NCI-H187 treated with DMSO at 0.1 percent for 48 hours (cell line): Measurements from ENCODE around the gene ULK2.
"Not testable (repeated sequence)": the region's sequence is repeated elsewhere in the genome, so short reads cannot be mapped to it uniquely, and the experiment has no call there.

Experiments used
- DNase-seq: peaks from one replicate; lab custom pipeline; 2025; lab: John Stamatoyannopoulos, UW

The ULK2 gene

DNA sequence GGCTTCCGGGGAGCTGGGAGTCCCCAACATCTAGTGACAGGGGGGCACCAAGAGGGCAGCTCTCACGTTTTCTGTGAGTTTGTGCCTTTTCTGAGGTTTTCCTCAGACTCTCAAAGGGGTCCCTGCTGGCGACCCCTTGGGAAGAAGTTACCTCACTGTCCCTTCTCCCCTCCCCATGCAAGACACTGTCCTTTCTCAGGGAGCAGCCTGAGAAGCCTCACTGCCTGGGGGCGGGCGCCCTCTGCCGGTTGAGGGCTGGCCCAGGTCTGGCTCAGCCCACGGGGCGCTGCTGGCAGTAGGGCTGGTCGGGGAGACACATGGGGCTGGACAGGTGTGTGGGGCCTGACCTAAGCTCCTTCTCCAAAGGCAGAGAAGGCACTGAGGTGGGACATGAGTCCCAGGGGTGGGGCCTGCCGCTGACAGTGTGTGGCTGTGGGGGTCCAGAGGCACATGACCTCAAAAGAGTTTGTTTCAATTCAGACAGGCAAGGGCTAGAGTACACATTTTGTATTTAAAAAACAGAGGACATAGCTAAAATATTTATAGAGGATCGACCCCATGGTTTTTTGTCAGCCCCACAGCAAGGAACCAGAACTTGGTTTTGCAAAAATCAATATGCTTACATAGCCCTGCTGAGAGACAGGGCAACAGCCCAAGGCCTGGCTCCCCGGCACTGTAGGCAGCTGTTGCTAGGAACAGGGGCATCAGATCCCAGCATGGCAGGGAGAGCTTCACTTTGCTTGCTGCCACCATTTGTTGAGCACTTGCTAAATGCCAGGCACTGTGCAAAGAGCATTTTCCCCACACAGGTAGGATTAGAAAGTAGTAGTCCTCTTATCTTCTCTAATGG is 101.1 kb downstream of the ULK2 start:
- no peak for DNase-seq

DNA sequence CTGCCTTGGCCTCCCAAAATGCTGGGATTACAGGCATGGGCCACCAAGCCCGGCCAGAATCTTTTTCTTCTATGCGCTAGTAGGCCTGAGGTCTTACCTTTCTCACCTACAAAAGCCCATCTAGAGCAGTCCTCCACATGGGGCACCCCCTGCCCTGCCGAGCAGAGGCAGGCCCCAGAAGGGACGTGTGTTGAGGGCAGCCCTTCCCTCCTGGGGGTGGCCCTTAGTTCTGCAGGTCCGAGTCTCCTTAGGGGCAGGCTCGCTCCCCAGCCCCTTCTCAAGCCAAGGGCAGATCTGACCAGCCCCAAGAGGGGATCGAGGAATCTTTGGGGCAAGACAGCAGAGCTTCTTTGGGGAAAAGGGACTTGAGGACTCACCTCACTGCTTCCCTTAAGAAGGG is 101.7 kb downstream of the ULK2 start:
- DNase-seq: no peak

DNA sequence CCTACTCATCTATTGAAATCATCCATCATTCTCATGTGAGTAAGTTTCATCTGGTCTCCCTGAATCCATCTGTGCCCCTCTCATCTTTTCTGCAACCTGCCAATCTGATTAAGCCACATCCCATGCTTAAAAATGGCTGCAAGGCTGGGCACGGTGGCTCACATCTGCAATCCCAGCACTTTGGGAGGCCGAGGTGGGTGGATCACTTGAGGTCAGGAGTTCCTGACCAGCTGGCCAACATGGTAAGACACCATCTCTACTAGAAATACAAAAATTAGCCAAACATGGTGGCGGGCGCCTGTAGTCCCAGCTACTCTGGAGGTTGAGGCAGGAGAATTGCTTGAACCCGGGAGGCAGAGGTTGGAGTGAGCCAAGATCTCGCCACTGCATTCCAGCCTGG is 103.7 kb downstream of the ULK2 start:
- DNase-seq: not testable (repeated sequence)

DNA sequence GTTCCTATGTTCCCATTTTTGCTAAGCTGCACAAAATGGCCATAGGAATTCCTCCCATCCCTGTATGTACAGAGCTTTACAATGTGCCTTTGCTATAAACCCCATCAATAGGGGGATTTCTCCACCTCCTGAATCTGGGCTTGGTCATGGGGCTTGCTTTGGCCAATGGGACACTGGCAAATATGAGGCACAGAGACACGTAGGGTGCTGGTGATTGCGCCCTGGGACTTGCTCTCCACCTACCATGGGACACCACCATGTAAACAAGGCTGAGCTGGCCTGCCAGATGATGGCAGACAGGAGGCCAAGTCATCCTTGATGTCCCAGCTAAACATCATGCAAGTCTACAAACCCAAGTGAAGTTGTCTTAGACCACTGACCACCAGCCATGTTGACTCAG is 104.3 kb downstream of the ULK2 start:
- no peak for DNase-seq

DNA sequence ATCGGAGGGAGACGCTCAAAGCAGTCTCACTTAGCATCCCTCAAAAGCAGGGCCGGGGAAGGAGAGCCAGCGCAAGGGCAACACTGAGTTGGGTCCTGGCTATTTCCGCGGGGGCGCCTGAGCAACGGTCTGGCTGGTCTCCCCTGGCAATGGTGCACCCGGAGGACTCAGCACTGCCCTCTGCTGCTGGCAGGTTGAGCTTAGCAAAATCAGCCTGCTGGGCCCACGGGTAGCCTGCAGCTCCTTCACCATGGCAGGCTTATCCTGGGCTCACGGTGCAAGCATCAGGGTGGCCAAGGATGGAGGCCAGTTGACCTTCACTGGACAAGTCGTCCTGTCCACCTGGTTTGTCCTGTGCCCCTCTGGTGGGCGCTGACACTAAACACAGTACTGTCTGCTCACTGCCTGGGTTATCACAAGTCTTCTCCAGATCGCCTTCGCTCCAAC is 105.2 kb downstream of the ULK2 start:
- DNase-seq: no peak

DNA sequence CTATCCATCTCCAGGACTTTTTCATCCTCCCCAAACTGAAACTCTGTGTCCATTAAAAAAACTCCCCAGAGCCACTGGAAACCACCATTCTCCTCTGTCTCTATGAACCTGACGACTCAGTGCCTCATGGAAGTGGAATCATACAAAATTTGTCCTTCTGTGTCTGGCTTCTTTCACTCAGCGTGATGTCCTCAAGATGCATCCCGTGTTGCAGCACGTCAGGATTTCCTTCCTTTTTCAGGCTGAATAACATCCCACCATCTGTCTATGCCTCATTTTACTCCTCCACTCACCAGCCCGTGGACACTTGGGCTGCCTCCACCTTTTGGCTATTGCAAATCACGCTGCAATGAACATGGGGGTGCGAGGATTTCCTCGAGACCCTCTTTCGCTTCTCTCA is 107.0 kb downstream of the ULK2 start:
- DNase-seq: no peak

DNA sequence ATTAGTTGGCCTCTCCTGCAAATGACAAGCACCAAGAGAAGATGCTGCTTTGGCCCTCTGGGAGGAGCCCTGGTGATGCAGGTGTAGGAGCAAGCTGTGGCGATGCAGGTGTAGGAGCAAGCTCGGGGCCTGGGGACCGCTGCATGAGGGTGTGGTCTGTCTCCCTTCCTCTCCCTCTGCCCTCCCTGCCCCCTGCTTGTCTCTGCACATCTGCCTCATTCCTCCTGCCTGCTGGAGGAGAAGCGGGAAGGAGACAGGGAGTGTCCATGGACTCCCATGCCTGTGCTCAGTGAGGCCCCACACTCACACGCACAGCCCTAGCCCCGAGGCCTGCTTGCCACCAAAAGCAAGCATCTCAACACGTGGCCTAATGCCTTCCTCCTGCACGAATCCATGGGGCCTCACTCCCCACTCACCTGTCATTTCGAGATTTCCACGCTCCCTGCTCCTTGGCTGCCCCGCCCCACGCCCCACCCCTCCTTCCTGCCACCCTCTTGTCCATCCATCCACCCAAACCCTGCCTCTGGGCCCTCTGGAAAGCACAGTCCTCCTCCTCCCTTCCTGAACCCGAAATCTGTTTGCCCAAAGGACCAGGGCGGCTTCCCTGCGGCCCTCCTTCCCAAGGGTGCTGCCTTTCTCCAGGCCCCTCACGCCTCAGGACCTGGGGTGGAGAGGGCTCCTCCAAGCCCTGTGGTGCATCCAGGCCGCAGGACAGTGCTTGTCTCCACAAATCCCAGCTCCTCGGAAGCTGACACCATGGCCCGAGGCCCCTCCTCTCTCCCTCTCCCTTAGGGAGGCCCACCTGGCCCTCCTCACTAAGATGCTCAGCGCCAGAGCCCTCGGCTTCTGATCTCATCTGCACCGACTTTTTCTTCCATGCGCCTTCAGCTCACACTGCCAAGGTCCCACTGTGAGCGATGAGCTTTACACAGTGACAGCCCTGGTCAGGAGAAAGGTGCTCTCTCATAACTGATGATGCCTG is 107.9 kb downstream of the ULK2 start:
- DNase-seq: no peak

DNA sequence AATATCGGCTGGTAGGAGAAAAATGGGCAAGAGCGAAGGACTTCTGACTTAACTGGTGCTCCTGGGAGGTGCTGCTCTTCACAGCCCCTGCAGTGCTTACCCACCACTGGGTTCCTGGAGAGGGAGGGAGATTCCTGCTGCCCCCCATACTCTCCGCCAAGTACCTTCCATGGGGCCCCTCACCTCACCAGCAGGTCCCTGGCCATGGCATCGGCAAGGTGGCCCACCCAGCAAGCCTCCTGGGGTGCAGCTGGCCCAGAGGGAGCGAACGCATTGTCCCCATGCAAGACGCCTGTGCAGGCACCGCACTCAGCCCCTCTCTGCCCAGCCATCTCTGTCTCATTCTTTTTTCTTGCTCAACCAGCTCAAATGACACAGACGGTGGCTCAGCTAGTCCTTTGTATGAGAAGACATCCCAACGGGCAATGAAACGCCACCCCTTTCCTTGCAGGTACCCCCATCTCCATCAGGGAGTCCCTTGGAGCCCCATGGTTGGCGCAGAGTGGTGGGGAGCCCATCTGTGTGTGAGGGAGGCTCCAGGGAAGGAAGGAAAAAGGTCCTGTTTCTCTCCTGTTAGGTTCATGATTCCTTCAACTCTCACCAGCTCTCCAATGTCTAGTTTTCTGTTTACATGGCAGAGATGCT is 110.1 kb downstream of the ULK2 start:
- DNase-seq: no peak

DNA sequence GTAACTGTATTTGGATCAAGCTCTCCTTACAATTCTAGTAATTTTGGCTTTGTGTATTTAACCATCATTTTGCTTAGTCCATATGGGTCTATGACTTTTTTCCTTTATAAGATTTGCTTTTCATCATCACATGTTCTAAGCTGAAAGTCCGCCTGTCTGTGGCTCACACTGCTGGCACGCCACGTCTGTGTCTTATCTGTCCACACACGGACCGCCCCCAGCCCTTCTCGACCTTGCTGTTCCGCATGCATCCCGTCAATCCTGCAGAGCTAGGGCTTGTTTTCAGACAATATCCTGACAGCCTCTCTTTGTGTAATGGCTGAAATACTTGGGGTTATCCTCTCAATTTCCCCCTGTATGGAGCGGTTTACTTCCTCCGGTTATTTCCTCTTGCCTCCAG is 111.2 kb downstream of the ULK2 start:
- DNase-seq: no peak

DNA sequence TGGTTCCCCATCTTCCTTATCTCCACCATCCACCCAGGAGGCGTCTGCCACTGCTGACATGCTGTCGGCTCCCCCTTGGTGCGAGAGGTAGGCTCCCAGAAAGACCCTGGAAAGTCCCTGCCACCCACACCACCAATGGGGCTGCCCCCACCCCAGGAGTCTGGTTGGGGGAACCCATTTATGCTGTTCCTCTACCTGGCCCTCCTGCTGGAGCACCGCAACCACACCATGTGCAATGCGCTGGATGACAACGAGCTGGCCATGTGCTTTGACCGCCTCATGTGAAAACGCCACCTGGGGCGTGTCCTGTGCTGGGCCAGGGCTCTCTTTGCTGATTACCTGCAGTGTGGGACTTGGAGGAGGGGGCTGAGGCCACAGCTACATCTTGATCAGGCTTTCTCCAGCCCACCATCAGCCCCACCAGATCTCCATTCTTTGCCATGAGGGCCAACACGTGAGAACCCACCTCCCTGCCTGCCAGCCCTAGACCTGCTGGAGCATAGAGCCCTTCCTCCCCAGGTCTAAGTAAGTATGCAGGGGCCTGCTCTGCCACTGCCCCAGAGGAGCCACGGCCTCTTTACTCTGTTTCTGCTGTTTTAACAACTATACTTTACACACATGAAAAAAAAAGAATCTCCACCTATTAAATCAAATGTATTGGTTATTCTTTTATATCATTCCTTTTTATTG is 111.8 kb downstream of the ULK2 start:
- DNase-seq: no peak

DNA sequence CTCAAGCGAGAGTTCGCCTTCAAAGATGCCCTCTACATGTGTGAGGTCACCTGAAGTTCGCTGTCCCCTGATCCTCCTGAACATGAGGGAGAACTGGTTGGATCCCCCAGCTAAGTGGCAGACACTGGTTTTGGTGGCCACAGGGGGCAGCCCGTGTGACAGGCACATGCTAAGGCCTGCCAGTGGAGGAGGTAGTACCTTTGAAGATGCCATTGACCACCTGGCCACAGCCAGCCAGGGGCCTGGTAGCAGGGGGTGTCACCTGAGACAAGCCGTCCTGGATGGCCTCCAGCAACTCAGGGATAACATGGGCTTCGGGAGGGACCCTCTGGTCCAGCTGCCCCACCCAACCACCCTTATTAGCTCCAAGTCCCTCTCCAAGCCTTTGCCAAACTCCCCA is 112.3 kb downstream of the ULK2 start:
- DNase-seq: no peak

DNA sequence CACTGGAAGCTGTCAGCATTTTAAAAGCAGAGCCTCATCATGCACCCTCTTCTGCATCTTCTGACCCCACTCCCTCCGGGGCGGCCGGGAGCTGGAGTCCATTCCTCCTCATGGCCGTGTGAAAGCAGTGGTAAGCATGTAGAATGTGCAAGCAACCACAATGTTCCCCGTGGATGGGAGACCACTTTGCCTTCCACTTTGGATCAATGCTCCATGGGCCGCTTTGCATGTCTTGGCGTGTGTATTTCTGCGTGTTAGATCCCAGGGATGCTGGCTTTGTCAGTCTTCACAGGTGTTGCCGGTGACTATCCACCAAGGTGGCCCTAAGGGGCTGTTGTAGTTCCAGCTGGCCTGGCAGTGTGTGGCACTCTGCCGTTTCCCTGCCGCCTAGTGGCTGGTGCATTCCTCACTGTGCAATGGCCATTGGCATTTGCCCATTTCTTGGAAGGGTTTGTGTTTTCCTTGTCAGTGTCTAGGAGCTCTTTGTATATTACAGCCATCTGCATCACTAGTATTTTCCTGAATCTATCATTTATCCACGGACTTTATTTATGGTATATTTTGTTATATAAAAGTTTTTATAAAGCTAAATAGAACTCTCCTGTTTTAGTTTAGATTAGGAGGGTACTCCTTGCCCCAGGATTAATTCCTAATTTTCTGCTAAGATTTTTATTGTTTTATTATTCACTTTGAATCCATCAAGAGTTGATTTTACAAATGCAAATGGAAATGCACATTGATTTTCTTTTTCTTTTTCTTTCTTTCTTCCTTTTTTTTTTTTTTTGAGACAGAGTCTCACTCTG is 113.9 kb downstream of the ULK2 start:
- no peak for DNase-seq

DNA sequence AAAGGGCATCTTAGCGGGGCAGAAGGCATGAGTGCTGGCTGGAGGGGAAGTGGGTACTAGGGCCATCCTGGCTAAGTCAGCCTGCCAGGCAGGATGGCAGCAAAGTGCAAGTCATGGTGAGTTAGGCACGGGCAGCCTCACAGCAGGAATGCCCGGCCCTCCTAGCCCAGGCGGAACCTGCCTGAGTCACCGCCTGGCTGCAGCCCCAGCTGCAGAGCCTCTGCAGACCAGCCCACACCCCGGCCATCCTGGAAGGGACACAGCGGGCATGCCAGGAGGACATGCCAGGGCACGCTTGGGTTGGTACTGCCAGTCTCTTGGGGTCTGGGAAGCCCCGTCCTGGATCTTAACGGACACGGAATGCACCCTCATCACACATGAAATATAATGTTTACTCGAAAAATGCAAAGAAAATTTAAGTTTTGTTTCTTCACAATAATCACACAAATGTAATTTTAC is 114.7 kb downstream of the ULK2 start:
- no peak for DNase-seq

DNA sequence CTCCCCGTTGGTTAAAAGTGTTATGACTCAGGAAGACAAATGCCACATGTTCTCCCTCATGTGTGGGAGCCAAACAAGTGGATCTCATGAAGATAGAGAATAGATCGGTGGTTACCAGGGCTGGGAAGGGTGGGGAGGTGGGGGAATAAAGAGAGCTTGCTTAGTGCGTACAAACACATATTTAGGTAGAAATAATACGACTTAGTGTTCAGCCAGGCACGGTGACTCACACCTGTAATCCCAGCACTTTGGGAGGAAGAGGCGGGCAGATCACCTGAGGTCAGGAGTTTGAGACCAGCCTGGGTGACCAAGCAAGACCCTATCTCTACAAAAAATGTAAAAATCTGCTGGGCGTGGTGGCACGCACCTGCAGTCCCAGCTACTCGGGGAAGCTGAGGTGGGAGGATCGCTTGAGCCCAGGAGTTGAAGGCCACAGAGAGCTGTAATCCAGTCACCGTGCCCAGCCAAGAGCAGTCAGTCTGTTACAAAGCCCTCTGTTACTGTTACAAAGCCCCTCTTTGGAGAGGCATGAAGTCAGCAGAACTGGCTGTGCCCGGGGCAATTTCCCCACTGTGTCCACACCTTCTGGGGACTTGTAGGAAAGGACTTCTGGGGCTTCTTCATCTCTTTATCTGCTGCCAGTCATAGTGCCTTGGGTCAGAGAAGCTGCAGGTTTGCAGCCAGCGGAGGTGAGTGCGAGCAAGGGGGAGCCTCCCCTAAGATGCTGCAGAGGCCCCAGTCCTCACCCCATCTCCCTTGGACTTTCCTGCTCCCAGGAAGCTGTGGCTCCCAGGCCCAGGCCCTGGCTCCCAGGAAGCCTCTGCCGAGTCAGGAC is 115.3 kb downstream of the ULK2 start:
- no peak for DNase-seq

DNA sequence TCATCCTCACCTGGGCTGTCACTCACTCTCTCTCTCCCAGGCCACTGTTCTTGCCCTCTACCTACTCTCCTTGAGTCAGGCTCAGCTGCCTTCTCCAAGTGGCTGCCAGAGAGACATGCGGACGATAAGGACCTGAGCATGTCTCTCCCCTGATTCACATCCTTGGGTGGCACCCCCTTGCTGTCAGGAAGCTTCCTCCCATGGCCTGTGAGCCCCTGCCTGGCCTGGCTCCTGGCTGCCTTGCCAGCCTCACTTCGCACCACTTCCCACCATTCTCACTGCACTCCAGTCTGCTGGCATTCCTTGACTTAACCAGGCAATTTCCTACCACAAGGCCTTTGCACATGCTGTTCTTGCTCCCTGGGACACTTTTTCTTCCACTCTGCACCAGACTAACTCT is 116.9 kb downstream of the ULK2 start:
- no peak for DNase-seq

DNA sequence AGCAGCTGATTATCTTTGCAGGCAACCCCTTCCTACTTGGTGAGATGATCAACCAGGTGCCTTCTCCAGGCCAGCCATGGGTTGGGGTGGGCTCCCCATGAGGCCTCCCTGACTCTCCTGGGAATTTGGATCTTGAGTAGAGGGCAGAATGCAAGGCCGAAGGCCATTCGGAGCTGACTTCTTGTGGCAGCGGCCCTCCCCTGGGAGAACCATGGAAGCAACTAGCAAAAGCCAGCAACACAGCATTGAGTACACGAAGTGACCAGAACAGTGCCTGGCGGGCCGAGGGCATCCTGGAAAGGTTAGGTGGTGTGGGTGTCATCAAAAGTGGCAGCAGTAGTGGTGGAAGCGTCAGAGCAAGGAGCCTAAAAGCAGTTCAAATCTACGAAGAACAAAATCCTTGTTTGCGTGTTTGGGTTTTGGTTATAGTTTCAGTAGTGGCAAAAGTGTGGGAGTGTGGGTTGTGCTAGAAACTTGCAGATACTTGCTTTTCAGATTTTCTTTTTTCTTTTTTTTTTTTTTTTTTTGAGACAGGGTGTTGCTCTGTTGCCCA is 117.6 kb downstream of the ULK2 start:
- no peak for DNase-seq

DNA sequence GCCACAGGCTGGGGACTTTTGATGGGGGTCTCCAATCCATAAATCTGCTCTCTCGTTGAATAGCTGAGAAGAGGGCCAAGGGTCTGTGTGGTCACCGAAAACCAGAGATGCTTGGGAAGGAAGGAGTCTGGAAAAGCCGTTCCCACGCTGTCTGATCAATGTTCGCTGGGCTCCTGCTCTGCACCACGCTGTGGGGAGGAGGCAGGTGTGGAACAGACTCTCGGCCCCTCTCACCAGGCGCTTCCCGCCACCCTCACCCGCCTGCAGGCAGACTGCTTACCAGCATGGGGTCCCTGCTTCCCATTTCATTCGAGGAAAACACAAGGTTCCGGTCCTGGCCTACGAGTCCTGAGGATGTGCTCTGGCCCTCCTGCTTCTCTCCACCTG is 118.9 kb downstream of the ULK2 start:
- DNase-seq: no peak

DNA sequence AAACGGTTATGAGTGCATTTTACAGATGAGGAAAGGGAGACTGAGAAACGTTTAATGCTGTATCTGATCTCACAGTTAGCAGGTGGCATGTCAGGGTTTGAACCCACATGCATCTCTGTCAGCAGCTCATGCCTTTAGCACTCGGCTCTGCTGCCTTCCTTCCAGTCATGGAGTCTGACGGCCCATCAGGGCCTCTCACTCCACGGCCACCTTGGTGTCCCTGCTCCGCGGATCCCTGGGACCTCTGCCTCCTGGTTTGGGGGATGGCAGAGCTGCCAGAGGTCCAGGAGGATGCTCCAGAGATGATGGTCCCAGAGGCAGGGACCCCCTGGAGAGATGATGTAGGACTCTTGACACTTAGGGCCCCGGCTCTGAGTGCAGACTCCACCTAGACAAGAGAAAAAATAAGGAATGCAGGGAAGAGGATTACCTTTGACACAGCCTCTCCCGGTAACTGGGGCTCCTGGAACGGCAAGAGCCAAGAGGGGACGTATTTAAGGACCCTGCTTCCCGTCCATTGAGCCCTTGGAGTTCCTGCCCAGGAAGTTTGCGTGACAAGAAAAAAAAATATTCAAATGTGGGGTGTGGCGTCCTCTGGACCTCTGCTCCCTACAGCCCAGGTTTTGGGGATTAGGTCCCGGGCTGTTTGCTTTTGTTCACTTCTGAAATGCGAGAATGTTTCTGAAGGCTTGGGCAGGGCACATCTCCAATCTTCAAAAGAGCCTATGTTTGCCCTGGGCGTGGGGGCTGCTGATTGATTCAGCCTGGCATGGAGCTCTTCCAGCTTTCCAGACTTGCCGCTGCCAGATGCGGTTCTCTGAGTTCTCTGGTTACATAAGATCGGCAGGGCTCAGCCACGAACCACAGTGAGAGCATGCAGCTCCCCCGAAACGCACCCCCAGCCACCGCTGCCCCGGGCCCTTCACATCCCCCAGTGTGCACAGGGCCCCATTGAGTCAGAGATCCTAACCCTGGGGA is 119.6 kb downstream of the ULK2 start, which contains the start of gene ALDH3A1:
TSS of gene ALDH3A1 (minus strand) at position 470 of the 978 bp plus-strand sequence. CDS start 3,169 bp downstream, outside the sequence.
- DNase-seq: no peak
